H54 (cell line): ENCODE data around the gene ACTL6B.

Experiments used
- DNase-seq: peaks from one replicate; pipeline ENCODE4 v3.0.0; 2011; ENCODE audit warnings: low spot score, mixed read lengths; ENCODE audit not compliant: insufficient read length
- FAIRE-seq: peaks from 3 replicates; lab custom pipeline; 2011; peaks lifted over from hg19 to GRCh38; lab: Jason Lieb, UNC
- POLR2A ChIP-seq: IDR thresholded peaks from 2 replicates; pipeline ENCODE4 v1.6.1; 2011; ENCODE audit warnings: low read depth, mild to moderate bottlenecking, low read length

Gene ACTL6B

DNA sequence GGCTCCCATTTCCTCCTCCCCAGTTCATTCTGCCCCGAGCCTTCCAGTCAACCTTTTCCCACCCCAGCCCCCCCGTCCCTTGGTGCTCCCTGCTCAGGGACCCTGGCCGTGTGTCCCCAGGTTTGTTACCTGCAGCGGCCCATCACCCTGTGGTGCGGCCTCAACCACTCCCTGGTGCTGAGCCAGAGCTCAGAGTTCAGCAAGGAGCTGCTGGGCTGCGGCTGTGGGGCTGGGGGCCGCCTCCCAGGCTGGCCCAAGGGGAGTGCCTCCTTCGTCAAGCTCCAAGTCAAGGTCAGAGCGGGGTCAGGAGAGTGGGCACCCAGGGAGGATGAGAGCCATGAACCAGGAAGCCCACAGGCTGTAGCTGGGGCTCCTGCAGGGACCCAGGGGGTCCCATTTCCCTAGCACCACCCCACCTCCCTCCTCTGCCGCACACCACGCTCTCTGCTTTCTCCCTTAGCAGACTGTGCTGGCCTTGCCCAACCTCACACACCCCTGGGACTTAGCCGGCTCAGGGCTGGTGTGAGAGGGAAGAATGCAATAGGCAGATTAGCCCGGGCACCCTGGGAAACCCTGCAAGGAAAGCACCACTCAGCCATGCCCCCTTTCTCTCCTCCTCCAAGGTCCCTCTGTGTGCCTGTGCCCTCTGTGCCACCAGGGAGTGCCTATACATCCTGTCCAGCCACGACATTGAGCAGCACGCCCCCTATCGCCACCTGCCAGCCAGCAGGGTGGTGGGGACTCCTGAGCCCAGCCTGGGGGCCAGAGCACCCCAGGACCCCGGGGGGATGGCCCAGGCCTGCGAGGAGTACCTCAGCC, 56.1 kb downstream of the ACTL6B start:
- FAIRE-seq (no peak), DNase-seq (no peak)
- TF ChIP-seq POLR2A = no peak

GRCh38 chr7:100598425-100598824, 57.8 kb downstream of the ACTL6B start:
- DNase-seq (no peak), FAIRE-seq (no peak)
- no peak for TF ChIP-seq POLR2A

GRCh38 chr7:100595188-100595587, 61.1 kb downstream of the ACTL6B start:
- DNase-seq (no peak), FAIRE-seq (no peak)
- no peak for TF ChIP-seq POLR2A
